Measurements from ENCODE around the gene SULF2. TPM values are rescaled to one million over a fixed set of nuclear protein-coding genes. Genes with fewer than 3 reads are reported as not detected.
A peak's percentile ranks its signal among the peaks of the same experiment; 100 is the strongest.

The SULF2 gene
- polyA plus RNA-seq, 3 donors, result 77.4 to 85.5 (median 81.8) TPM

DNA sequence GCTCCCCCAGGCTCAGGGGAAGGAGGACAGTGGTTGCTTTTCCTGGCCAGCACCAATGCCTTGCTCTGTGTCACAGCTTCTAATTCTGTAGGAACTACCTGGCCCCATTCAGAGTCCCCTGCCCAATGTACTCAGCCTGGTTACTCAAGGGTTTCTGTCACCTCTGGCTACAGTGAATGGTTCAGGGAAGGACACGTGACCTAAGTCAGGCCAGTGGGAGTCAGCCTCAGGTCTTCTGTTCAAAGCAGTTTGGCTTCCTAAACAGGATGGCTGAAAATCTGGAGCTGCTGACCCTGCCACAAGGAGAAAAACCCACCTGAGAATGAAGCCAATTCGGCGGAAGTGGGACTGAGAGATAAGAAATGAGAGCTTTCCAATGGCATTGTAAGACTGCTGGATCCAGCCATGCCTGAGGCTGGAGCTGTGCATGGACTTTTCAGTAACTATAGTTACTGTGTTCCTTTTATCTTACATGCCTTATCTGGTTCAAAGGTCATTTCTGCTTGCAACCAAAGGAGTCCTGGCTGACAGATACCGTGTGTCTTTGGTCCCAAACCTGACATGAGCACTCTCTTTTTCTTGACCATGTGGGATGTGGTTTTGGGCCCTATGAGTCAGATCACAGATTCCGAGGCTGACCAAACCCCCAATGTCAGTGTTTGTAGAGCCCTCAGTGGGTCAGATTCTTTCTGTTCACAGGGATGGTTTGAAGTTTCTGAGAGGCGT is 104.3 kb downstream of the SULF2 start:
- DNase-seq (ENCODE audit: extremely low read depth in 1 of 11, low read depth in 9 of 11, low spot score in 4 of 11), result no peak

DNA sequence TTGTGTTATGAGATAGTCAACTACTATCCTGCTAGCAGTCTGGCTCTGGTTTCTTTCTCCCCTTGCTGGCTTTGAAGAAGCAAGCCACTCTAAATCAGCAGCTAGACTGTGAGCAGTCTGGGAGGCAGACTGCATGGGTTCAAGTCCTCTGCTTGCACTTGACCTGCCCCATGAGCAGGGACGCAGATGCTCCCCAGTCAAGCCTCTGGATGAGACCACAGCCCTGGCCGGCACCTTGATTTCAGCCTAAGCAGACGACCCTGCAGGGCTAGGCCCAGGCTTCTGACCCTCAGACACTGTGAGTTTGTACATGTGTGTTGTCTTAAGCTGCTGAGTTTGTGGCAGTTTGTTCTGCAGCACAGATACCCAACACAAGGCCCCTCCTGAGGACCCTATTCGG is 105.8 kb downstream of the SULF2 start:
- DNase-seq (ENCODE audit: extremely low read depth in 1 of 11, low read depth in 9 of 11, low spot score in 4 of 11), result no peak

DNA sequence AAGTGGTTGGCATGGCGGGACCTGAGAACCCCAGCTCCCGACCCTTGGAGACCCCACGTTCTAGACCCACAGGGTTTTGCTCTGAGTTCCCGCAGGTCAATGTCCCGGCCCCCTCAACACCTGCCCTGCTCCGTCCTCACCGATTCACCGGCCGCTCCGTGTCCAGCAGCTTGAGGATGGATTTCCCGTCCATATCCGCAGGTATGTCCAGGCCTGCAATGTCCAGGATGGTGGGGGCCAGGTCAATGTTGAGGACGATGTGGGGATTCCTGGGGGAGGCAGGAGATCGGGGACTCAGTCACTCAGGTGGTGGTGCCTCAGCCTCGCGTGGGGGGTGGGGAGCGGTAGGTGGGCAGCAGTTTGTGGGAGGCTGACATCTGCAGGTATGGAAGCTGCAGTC is 106.7 kb downstream of the SULF2 start:
- no peak for DNase-seq (ENCODE audit: extremely low read depth in 1 of 11, low read depth in 9 of 11, low spot score in 4 of 11)

DNA sequence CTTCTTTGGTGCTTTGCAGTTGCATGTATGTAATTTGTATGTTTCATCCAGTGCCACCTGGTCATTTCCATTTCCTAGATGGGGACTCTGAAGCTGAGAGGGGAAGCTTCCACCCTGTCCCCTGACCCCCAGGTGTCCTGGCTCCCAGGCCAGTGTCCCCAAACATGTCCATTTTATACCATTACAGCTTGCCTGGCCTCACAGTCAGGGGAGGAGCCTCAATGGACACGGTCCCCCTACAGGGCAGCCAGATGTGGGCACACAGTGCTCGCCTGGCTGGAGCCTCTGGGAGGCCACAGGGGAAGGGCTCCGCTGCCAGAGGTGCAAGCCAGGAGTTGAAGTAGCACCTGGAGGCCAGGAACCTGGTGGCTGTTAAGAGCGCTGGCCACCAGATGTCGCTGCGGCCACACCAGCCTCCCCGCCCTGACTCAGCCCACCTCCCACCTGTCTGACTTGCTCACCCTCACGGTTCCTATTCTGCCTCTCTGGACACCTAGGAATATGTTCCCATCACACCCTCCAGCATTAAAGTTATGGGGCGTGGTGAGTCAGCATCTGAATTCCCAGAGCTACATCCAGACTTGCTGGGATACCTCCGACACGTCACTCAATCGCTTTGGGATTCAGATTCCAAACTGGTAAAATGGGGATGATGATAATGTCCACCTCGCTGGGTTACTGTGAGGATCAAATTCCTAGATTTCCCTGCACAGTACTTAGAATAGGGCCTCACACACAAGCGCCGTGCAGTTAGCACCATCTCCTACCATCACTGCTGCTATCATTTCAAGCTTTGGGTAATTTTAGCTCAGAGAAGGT is 107.4 kb downstream of the SULF2 start:
- DNase-seq (ENCODE audit: extremely low read depth in 1 of 11, low read depth in 9 of 11, low spot score in 4 of 11), result peak in 7 of 11 donors; percentile 32 to 48 (median 45)

DNA sequence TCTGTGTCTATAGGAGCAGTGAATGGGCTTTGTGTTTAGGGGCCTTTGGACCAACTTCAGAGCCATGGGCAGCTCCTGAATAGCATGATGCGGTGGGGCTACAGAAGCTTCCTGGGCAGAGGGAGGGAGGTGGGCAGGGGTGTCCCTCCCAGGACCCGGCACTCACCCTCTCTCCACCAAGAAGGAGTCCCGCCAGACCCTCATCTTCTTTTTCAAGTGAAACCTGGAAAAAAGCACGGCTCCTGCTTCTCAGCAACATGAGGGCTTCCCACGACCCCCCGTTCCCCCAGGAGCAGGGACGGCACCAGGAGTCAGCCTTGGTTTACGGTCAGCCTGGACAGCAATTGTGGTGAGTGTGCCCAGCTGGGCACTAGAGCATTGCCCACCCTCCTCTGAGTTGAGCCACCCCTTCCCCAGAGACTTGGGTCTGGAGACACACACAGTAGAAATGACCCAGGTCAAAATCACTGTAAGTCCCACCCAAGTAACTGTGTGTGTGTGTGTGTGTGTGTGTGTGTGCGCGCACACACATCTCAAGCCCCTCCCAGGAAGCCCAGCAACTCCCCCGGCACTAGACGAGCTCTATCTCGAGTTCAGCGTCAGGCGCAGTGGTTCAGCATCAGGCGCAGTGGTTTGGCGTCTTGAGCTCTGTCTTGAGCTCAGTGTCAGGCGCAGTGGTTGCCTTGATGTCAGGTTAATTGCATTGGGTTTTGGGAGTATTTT is 108.2 kb downstream of the SULF2 start:
- no peak for DNase-seq (ENCODE audit: extremely low read depth in 1 of 11, low read depth in 9 of 11, low spot score in 4 of 11)

DNA sequence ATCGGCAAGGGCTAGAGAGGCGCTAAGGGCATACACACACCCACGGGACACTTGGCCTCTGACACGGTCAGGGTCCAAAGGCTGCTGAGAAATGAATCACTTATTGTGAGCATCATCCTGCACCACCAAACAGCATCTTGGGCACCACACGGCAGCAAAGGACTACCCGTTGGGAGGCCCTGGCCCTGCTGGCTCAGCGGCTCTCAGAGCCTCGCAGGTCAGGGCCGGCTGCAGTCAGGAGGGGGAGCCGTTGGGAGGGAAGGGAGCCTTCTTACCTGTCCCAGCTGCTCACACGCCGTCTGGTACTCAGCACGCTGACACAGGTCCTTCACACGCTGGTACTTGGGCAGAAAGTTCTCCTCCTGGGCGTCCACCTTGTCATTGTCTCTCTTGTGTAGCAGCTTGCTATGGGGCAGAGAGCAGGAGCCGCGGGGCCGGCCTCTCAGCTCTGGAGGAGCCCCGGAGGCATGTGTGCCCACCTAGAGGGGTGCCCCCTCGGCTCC is 109.0 kb downstream of the SULF2 start:
- DNase-seq (ENCODE audit: extremely low read depth in 1 of 11, low read depth in 9 of 11, low spot score in 4 of 11), result no peak

DNA sequence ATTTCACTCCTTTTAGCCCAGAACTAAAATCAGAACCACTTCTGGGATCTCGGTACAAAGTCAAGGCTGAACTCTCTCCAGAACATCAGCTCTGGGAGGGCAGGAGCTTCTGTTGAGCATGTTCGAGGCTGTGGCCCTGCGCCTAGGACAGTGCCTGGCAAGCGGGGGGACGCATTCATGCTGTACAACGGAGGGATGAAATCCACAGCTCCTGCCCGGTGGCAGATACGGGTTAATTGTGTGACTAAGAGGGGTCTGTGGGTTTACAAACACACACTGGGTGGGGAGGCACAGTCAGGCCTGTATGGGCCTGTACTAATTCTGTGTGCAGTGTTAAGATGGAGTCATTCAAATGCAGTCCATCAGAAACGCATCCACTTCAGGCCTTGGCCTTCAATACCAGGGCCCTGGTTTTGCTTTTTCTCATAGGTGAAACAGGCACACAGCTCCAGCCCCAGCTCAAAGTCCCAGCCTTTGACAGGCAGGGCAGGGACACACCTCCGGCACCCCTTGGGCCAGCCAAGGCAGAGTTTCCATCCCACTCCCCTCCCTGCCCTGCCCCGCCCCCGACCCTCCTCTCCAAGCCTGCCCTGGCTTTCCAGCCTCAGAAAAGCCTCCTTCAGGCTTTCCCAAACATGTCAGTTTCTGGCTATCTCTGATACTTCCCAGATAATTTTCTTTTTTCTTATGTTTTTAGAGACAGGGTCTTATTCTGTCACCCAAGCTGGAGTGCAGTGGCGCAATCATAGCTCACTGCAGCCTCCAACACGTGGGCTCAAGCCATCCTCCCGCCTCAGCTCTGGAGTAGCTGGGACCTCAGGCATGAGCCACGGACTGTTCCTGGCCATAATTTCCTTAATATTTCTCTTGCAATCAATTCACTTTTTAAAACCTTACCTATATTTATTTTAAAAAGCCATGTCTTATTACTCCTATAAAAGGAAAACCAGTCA is 109.8 kb downstream of the SULF2 start:
- no peak for DNase-seq (ENCODE audit: extremely low read depth in 1 of 11, low read depth in 9 of 11, low spot score in 4 of 11)

DNA sequence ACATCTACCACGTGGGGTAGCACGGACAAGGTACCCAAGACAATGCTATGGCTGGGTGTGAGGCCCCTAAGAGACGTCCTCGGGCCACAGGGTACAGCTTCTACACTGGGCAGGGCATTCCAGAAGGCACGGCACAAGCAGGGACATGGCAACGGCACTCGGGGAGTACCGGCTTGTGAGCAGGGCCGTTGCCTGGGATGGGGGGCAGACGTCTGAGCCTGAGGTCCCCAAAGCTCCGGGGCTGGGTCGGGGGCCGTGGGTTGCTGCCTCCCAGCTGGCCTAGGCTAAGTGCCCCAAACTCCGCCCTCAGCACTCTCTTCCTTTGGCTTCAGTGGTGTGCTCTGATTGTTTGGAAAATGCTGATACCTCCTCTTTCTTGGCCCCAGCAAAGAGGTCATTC is 110.6 kb downstream of the SULF2 start:
- DNase-seq (ENCODE audit: extremely low read depth in 1 of 11, low read depth in 9 of 11, low spot score in 4 of 11), result no peak

DNA sequence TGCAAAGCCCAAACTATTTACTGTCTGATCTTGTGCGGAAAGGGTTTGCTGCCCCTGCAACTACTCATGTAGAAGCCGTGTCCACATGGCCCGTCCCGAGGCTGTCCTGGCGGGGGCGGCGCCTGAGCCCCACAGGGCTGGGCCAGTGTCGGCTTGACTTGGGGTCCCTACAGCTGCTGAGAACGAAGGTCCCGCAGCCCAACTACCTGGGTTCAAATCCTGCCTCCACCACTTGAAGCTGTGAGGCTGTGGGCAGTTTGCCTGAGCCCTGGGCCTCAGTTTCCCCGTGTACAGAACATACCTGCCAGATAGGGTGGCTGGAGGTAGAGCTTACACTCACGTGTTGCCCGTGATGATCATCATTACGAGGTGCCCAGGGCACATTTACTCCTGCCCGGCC is 111.1 kb downstream of the SULF2 start:
- no peak for DNase-seq (ENCODE audit: extremely low read depth in 1 of 11, low read depth in 9 of 11, low spot score in 4 of 11)

DNA sequence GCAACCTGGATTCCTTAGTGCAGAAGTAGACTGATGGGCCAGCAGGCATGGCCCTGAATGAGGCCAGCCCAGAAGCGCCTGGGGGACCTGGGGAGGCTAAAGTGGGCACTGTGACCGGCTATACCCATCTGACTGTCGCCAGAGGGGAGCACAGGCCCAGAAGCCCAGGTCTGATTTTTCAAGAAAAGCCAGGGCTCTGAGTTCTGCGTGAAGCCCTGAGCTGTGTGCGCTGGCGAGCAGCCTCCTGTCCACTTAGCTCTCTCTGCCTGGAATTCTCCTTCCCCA is 111.7 kb downstream of the SULF2 start:
- DNase-seq (ENCODE audit: extremely low read depth in 1 of 11, low read depth in 9 of 11, low spot score in 4 of 11), result no peak

DNA sequence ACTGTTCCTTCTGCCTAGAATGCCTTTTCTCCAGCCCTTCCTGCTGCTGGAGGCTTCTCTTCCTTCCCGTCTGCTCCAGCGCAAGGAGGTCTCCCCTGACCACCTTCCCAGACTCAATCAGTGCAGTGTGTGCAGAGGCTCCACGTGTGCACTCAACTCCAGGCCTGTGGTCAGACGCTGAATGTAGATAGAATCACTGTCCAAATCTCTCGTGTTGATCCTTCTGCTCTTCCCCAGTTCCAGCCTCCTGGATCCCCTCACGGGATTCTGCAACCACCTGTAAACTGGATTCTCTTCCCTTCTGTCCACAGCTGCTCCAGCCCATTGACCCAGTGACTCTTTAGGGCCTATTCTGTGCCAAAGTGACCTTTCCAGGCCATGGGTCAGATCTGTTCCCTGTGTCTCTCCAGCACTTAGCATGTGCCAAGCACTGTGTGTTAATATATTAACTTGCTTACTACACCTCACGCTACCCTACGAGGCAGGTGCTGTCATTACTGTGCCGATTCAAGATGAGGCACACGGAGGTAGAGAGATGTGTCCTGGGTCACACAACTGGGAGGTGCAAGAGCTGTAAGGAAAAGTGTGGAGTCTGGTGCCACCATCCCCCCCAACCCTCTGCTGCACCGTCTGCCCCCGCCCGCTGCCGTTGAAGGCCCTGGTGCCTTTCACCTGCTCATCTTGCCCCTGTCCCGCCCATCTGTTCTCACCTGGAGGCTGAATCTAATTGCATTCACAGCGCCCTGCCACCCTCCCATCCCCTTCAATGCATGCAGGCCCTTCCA is 112.2 kb downstream of the SULF2 start:
- DNase-seq (ENCODE audit: extremely low read depth in 1 of 11, low read depth in 9 of 11, low spot score in 4 of 11), result no peak

DNA sequence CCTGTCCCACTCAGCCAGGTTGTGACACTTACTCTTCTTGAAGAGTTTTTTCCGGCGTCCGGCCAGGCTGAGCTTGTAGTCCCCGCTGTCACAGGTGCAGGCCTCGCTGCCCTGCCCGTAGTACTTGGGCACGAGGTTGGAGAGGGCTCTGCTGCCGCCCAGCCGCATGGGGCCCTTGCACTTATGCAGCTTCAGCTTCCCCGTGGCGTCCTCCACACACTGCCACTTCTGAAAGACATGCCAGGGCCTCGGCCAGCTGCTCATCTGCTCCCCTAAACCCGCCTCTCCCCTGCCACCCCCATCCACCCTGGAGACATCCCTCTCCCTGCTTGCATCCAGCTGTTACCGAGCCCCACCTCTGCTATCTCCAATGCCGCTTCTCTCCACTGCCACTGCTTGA is 113.1 kb downstream of the SULF2 start:
- no peak for DNase-seq (ENCODE audit: extremely low read depth in 1 of 11, low read depth in 9 of 11, low spot score in 4 of 11)

DNA sequence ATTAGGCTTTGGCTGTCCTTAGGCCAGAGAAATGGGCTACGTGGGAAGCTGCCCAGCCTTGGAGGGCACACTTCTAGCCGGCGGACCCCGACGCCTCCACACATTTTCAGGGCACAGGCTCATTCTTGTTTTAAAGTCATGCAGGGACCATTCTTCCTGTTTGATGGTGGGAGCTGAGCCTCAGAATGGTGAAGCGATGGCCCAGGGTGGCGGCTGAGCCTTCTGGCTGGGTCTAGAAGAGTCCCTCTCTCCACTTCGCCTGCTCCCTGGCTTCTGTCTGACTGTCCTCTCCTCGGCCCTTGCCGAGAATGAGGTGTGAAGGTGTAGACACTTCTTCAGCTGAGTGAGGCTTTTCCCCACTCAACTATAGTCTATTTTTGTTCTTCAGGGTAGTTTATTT is 114.4 kb downstream of the SULF2 start:
- no peak for DNase-seq (ENCODE audit: extremely low read depth in 1 of 11, low read depth in 9 of 11, low spot score in 4 of 11)

DNA sequence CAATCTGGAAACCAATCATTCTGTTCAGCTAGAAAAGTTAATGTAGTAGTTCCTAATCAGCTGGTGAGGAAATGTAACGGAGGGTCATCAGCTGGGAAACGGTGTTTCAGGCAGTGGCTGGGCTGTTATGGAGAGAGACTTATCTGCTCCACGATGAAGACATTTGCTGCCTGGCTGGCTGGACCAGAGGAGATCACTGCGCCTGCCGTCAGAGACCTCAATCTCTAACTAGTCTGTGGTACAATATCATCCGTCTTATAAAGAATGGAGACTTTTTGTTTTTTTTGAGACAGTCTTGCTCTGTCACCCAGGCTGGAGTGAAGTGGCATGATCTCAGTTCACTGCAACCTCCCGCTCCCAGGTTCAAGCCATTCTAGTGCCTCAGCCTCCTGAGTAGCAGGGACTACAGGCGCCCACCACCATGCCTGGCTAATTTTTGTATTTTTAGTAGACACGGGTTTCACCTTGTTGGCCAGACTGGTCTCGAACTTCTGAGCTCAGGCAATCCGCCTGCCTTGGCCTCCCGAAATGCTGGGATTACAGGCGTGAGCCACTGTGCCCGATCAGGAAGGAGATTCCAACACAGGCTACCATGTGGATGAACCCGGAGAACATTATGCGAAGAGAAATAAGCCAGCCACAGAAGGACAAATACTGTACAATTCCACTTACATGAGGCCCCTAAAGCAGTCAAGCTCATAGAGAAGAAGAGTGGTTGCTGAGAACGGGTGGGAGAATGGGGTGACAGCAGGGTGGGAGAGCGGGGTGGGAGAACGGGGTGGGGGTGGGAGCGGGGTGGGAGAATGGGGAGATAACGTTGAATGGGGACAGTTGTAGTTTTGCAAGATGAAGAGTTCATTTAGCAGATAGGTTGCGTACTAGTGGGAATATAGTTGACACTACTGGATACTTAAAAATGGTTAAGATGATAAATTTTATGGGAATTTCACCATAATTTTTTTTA is 115.1 kb downstream of the SULF2 start:
- DNase-seq (ENCODE audit: extremely low read depth in 1 of 11, low read depth in 9 of 11, low spot score in 4 of 11), result no peak

DNA sequence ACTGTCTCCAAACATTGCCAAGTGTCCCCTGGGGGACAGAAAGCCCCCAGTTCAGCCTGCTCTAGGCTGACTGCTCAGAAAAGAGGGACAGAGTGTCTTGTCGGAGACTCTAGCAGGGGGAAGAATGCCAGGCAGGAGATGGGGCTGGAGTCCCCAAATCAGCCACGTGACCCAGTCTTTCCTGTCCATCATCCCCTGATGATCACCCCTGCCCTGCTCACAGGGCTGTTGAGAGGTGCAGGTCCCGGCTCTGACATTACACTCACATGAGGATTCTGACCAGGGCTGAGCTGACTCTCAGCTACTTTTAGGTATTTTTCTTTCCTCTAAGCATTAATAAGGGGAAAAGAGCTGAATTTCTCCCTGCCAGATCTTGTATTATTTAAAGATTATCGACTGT is 115.8 kb downstream of the SULF2 start:
- no peak for DNase-seq (ENCODE audit: extremely low read depth in 1 of 11, low read depth in 9 of 11, low spot score in 4 of 11)

DNA sequence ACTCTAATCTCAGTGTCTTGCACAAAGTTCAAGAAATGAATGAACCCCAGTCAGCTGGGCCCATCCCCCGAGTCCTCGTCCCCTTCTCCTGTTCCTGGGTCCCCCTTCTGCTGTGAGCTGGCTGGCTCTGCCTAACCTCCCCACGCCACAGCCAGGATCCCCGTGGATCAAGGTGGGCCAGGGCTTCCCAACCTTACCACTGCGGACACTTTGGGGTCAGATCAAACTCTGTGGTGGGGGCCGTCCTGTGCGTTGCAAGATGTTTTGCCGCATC is 116.2 kb downstream of the SULF2 start:
- DNase-seq (ENCODE audit: extremely low read depth in 1 of 11, low read depth in 9 of 11, low spot score in 4 of 11), result no peak
